SK-N-SH treated with all-trans-retinoic acid at 6 μM for 48 hours (cell line): ENCODE measurements around the gene PRRC2B.

Experiments
- ATAC-seq: fragments of 200-7000 bp; cut with Tn5 transposase; 3 replicates; pipeline ENCODE4 v1.9.1; 2020; ENCODE audit warnings: mild to moderate bottlenecking, moderate library complexity
- ARNTL ChIP-seq: fragments of 450-650 bp; formaldehyde crosslinking; IDR thresholded peaks from 2 replicates; pipeline ENCODE4 v1.5.0; 2020; ENCODE audit warnings: low read depth, mild to moderate bottlenecking, moderate library complexity, borderline replicate concordance
- BACH2 ChIP-seq: fragments of 250-450 bp; sonication (Bioruptor Pico); IDR thresholded peaks from 2 replicates; pipeline ENCODE4 v1.9.0; 2021; ENCODE audit warnings: mild to moderate bottlenecking, borderline replicate concordance
- CSDC2 ChIP-seq: fragments of 250-450 bp; sonication (Bioruptor Pico); IDR thresholded peaks from 2 replicates; pipeline ENCODE4 v1.5.0; 2020; ENCODE audit warnings: mild to moderate bottlenecking, moderate library complexity
- ESRRG ChIP-seq: fragments of 250-450 bp; sonication (Bioruptor Pico); IDR thresholded peaks from 2 replicates; pipeline ENCODE4 v1.6.1; 2021; ENCODE audit warnings: mild to moderate bottlenecking
- ISL1 ChIP-seq: fragments of 250-450 bp; sonication (Bioruptor Pico); IDR thresholded peaks from 2 replicates; pipeline ENCODE4 v2.1.2; 2022; ENCODE audit warnings: mild to moderate bottlenecking, moderate library complexity
- OSR1 ChIP-seq: fragments of 250-450 bp; sonication (Bioruptor Pico); IDR thresholded peaks from 2 replicates; pipeline ENCODE4 v1.8.0; 2022; ENCODE audit warnings: moderate library complexity, mild to moderate bottlenecking, inconsistent platforms
- RARB ChIP-seq: fragments of 250-450 bp; sonication (Bioruptor Pico); IDR thresholded peaks from 2 replicates; pipeline ENCODE4 v1.8.0; 2021; ENCODE audit warnings: mild to moderate bottlenecking, moderate library complexity
- SNAI2 ChIP-seq: fragments of 250-450 bp; sonication (Bioruptor Pico); IDR thresholded peaks from 2 replicates; pipeline ENCODE4 v1.5.0; 2020; ENCODE audit warnings: mild to moderate bottlenecking, moderate library complexity
- TCF4 ChIP-seq: fragments of 250-450 bp; sonication (Bioruptor Pico); IDR thresholded peaks from 2 replicates; pipeline ENCODE4 v1.8.0; 2021; ENCODE audit warnings: mild to moderate bottlenecking, moderate library complexity, borderline replicate concordance
- TOX ChIP-seq: fragments of 250-450 bp; sonication (Bioruptor Pico); IDR thresholded peaks from 2 replicates; pipeline ENCODE4 v1.8.0; 2021; ENCODE audit warnings: mild to moderate bottlenecking, moderate library complexity, borderline replicate concordance
- ZC3H10 ChIP-seq: fragments of 250-450 bp; sonication (Bioruptor Pico); IDR thresholded peaks from 2 replicates; pipeline ENCODE4 v1.5.1; 2021; ENCODE audit warnings: mild to moderate bottlenecking, moderate library complexity
- ZFP3 ChIP-seq: fragments of 250-450 bp; sonication (Bioruptor Pico); IDR thresholded peaks from 2 replicates; pipeline ENCODE4 v1.5.0; 2020; ENCODE audit warnings: mild to moderate bottlenecking, moderate library complexity
- ZFP30 ChIP-seq: fragments of 450-650 bp; formaldehyde crosslinking; IDR thresholded peaks from 2 replicates; pipeline ENCODE4 v1.5.0; 2022; ENCODE audit warnings: mild to moderate bottlenecking, moderate library complexity
- ZNF565 ChIP-seq: fragments of 450-650 bp; formaldehyde crosslinking; conservative IDR thresholded peaks from 2 replicates; pipeline ENCODE4 v1.5.0; 2020; ENCODE audit warnings: low read depth, mild to moderate bottlenecking, moderate library complexity
- ZNF70 ChIP-seq: fragments of 450-650 bp; formaldehyde crosslinking; IDR thresholded peaks from 2 replicates; pipeline ENCODE4 v1.5.0; 2020; ENCODE audit warnings: mild to moderate bottlenecking, moderate library complexity
- TF ChIP-seq, protein P1 (sequence below): fragments of 250-450 bp; sonication (Bioruptor Pico); IDR thresholded peaks from 2 replicates; pipeline ENCODE4 v1.8.0; 2021; ENCODE audit warnings: low read depth, mild to moderate bottlenecking, moderate library complexity, borderline replicate concordance
- TF ChIP-seq, protein P2 (sequence below): fragments of 250-450 bp; sonication (Bioruptor Pico); IDR thresholded peaks from 2 replicates; pipeline ENCODE4 v1.5.1; 2020; ENCODE audit warnings: low read depth, mild to moderate bottlenecking, moderate library complexity
- TF ChIP-seq, protein P3 (sequence below): fragments of 250-450 bp; sonication (Bioruptor Pico); IDR thresholded peaks from 2 replicates; pipeline ENCODE4 v1.5.1; 2021; ENCODE audit warnings: mild to moderate bottlenecking, moderate library complexity
- TF ChIP-seq, protein P4 (sequence below): fragments of 250-450 bp; sonication (Bioruptor Pico); IDR thresholded peaks from 2 replicates; pipeline ENCODE4 v1.5.0; 2020; ENCODE audit warnings: mild to moderate bottlenecking, moderate library complexity
- TF ChIP-seq, protein P5 (sequence below): fragments of 250-450 bp; sonication (Bioruptor Pico); IDR thresholded peaks from 2 replicates; pipeline ENCODE4 v1.8.0; 2020; ENCODE audit warnings: mild to moderate bottlenecking, moderate library complexity, borderline replicate concordance

The PRRC2B gene

DNA sequence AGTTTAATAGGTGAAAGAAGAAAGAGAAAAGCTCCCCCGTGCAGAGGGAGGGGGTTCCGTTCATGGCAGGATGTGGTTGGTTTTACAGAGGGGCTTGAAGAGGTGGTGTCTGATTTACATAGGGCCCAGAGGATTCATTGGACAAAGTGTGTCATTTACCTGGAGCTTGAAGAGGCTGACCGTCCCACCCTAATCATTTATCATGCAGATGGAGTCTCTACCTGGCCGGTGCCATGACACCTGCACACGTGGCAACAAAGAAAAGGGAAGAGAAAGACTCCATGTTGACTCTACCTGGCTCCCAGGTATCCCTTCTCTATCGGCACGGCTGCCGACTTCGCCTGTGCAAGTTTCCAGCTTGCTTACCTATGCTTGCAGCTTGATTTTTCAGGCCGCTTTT, 35.3 kb upstream of the PRRC2B start (continued):
- TF ChIP-seq, protein P1, sequence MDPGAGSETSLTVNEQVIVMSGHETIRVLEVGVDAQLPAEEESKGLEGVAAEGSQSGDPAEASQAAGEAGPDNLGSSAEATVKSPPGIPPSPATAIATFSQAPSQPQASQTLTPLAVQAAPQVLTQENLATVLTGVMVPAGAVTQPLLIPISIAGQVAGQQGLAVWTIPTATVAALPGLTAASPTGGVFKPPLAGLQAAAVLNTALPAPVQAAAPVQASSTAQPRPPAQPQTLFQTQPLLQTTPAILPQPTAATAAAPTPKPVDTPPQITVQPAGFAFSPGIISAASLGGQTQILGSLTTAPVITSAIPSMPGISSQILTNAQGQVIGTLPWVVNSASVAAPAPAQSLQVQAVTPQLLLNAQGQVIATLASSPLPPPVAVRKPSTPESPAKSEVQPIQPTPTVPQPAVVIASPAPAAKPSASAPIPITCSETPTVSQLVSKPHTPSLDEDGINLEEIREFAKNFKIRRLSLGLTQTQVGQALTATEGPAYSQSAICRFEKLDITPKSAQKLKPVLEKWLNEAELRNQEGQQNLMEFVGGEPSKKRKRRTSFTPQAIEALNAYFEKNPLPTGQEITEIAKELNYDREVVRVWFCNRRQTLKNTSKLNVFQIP (CRISPR knock-in tag): no peak
- TF ChIP-seq SNAI2 (CRISPR knock-in tag): no peak
- TF ChIP-seq, all 23 proteins: peak for 0

DNA sequence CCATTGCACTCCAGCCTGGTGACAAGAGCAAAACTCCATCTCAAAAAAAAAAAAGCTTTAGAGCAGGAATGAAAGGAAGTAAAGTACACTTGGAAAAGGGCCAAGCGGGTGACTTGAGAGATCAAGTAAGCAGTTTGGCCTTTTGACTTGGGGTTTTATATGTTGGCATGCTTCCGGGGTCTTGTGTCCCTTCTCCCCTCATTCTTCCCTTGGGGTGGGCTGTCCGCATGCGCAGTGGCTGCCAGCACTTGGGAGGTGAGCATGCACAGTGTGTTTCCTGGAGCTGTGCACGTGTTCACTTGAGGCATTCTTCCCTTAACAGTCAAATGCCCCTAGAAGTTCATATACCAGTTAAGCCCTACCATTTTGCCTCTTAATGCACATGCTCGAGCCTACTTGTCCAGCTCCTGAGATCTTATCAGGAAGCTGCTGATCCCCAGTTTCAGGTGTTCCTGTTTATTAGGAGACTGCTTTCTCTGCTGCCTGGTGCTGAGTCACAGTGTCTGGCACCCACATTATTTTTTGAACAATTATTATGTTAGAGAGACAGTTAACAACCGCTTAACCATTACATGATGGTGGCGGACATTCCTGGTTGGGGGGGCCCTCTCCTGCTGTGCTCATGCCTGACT, 32.6 kb upstream of the PRRC2B start:
- TF ChIP-seq ISL1 (CRISPR knock-in tag): 0 out of 2 replicates have a peak, but pooled peaks have one; percentile 10
- TF ChIP-seq, protein P2, sequence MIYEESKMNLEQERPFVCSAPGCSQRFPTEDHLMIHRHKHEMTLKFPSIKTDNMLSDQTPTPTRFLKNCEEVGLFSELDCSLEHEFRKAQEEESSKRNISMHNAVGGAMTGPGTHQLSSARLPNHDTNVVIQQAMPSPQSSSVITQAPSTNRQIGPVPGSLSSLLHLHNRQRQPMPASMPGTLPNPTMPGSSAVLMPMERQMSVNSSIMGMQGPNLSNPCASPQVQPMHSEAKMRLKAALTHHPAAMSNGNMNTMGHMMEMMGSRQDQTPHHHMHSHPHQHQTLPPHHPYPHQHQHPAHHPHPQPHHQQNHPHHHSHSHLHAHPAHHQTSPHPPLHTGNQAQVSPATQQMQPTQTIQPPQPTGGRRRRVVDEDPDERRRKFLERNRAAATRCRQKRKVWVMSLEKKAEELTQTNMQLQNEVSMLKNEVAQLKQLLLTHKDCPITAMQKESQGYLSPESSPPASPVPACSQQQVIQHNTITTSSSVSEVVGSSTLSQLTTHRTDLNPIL (CRISPR knock-in tag): no peak
- ATAC-seq: peak; percentile 70

DNA sequence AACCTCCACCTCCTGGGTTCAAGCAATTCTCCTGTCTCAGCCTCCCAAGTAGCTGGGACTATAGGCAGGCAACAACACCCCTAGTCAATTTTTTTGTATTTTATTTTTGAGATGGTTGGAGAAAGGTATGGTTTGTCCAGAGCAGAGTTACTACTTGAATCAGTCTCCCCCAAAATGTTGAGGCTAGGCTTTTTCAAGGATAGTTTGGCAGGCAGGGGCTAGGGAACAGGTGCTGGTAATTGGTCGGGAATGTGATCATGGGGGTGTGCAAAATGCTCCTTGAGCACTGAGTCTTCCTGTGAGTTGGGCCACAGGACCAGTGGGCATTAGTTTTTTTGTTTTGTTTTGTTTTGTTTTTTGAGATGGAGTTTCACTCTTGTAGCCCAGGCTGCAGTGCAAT, 28.3 kb upstream of the PRRC2B start:
- no peak for ATAC-seq
- no peak for TF ChIP-seq ZC3H10 (CRISPR knock-in tag)
- TF ChIP-seq, protein P3, sequence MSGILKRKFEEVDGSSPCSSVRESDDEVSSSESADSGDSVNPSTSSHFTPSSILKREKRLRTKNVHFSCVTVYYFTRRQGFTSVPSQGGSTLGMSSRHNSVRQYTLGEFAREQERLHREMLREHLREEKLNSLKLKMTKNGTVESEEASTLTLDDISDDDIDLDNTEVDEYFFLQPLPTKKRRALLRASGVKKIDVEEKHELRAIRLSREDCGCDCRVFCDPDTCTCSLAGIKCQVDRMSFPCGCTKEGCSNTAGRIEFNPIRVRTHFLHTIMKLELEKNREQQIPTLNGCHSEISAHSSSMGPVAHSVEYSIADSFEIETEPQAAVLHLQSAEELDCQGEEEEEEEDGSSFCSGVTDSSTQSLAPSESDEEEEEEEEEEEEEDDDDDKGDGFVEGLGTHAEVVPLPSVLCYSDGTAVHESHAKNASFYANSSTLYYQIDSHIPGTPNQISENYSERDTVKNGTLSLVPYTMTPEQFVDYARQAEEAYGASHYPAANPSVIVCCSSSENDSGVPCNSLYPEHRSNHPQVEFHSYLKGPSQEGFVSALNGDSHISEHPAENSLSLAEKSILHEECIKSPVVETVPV: no peak
- TF ChIP-seq BACH2 (CRISPR knock-in tag): no peak
- TF ChIP-seq, protein P4, sequence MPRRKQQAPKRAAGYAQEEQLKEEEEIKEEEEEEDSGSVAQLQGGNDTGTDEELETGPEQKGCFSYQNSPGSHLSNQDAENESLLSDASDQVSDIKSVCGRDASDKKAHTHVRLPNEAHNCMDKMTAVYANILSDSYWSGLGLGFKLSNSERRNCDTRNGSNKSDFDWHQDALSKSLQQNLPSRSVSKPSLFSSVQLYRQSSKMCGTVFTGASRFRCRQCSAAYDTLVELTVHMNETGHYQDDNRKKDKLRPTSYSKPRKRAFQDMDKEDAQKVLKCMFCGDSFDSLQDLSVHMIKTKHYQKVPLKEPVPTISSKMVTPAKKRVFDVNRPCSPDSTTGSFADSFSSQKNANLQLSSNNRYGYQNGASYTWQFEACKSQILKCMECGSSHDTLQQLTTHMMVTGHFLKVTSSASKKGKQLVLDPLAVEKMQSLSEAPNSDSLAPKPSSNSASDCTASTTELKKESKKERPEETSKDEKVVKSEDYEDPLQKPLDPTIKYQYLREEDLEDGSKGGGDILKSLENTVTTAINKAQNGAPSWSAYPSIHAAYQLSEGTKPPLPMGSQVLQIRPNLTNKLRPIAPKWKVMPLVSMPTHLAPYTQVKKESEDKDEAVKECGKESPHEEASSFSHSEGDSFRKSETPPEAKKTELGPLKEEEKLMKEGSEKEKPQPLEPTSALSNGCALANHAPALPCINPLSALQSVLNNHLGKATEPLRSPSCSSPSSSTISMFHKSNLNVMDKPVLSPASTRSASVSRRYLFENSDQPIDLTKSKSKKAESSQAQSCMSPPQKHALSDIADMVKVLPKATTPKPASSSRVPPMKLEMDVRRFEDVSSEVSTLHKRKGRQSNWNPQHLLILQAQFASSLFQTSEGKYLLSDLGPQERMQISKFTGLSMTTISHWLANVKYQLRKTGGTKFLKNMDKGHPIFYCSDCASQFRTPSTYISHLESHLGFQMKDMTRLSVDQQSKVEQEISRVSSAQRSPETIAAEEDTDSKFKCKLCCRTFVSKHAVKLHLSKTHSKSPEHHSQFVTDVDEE: no peak
- no peak for TF ChIP-seq SNAI2 (CRISPR knock-in tag)
- no peak for TF ChIP-seq ARNTL (CRISPR knock-in tag)
- TF ChIP-seq, protein P5, sequence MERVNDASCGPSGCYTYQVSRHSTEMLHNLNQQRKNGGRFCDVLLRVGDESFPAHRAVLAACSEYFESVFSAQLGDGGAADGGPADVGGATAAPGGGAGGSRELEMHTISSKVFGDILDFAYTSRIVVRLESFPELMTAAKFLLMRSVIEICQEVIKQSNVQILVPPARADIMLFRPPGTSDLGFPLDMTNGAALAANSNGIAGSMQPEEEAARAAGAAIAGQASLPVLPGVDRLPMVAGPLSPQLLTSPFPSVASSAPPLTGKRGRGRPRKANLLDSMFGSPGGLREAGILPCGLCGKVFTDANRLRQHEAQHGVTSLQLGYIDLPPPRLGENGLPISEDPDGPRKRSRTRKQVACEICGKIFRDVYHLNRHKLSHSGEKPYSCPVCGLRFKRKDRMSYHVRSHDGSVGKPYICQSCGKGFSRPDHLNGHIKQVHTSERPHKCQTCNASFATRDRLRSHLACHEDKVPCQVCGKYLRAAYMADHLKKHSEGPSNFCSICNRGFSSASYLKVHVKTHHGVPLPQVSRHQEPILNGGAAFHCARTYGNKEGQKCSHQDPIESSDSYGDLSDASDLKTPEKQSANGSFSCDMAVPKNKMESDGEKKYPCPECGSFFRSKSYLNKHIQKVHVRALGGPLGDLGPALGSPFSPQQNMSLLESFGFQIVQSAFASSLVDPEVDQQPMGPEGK (CRISPR knock-in tag): no peak
- no peak for TF ChIP-seq CSDC2 (CRISPR knock-in tag)
- no peak for TF ChIP-seq ZFP3
- no peak for TF ChIP-seq ISL1 (CRISPR knock-in tag)
- no peak for TF ChIP-seq ZNF565 (CRISPR knock-in tag)
- TF ChIP-seq RARB (CRISPR knock-in tag): no peak
- TF ChIP-seq ZFP30: no peak
- TF ChIP-seq, all 23 proteins: peak for 0

DNA sequence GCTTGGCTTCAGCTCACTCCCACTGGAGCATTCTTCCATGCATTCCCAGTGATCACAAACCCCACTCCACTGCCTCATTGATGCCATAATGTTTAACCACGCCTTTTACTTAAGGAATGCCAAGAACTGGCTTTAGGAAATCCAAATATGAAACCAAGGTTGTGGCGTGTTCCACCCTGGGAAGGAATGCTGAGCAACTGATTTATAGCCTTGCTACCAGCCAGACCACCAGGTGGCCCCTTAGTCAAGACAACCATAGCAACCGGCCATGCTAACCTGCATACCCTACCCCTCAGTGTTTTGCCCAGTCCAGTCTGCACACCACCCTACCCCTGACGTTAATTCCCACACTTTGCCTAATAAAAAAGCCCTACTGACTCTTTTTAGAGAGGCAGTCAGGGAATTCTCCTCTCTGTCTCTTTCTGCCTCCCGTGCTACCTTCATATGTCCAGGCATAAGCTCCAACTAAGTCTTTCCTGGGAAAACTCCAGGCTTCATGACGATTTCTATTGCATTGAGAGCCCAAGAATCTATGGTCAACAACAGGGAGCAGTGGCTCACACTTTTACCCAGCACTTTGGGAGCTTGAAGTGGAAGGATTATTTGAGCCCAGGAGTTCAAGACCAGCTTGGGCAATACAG, 27.0 kb upstream of the PRRC2B start:
- peak; percentile 76 for ATAC-seq
- TF ChIP-seq ZNF565 (CRISPR knock-in tag) (no peak), TCF4 (CRISPR knock-in tag) (no peak), ESRRG (no peak), TOX (CRISPR knock-in tag) (no peak), OSR1 (CRISPR knock-in tag) (no peak), SNAI2 (CRISPR knock-in tag) (no peak), ZC3H10 (CRISPR knock-in tag) (no peak), ZNF70 (CRISPR knock-in tag) (no peak), ISL1 (CRISPR knock-in tag) (no peak), RARB (CRISPR knock-in tag) (no peak)
- TF ChIP-seq, protein P4: no peak
